Testis (tissue), 2 donors: ENCODE results near the gene MCM3AP.

Experiments
- CTCF ChIP-seq, 3 experiments: fragments of 450-650 bp in 2 of 3; fragments of 200-600 bp in 1 of 3; sonication (generic) in 1 of 3; IDR thresholded peaks; one replicate each; pipeline ENCODE4 v1.5.1; 2016 to 2019; ENCODE audit warnings: antibody characterized with exemption in 3 of 3, mild to moderate bottlenecking in 2 of 3, moderate library complexity in 1 of 3
- POLR2A ChIP-seq: fragments of 450-650 bp; IDR thresholded peaks from one replicate; pipeline ENCODE4 v1.6.1; 2017; ENCODE audit warnings: antibody characterized with exemption, mild to moderate bottlenecking, moderate library complexity

- TF ChIP-seq POLR2A, result no peak
- peak in 1 of 3 experiments; percentile 5 for TF ChIP-seq CTCF (IDR thresholded peaks at IDR 0.05)
Observed at GRCh38 chr21:46286648-46287002, 1.2 kb upstream of the MCM3AP start.
